Bronchial epithelial cell (primary cell): Measurements from ENCODE around the gene RAPGEF1. TPM values are rescaled to one million over a fixed set of nuclear protein-coding genes. Genes with fewer than 3 reads are reported as not detected.
"Not testable (repeated sequence)": the region's sequence is repeated elsewhere in the genome, so short reads cannot be mapped to it uniquely, and the experiment has no call there.

ENCODE experiments used
- DNase-seq: peaks from one replicate; pipeline ENCODE4 v3.0.0-alpha.2; 2010; ENCODE audit warnings: low read depth
- FAIRE-seq: peaks from 2 replicates; lab custom pipeline; 2011; peaks lifted over from hg19 to GRCh38; lab: Jason Lieb, UNC
- H3K27me3 ChIP-seq: 2 replicates; pipeline ENCODE4 v1.5.1; 2011; ENCODE audit warnings: low read length; ENCODE audit not compliant: control insufficient read depth, insufficient read depth
- H3K36me3 ChIP-seq: 2 replicates; pipeline ENCODE4 v1.5.1; 2011; ENCODE audit warnings: low read length; ENCODE audit not compliant: control insufficient read depth, insufficient read depth
- H3K4me3 ChIP-seq: 2 replicates; pipeline ENCODE4 v1.5.1; 2011; ENCODE audit warnings: mild to moderate bottlenecking, low read depth, low read length, control low read depth
- total RNA-seq: library from RNA; depleted of rRNA; stranded (reverse); fragments of >200 nt; gene quantifications from 2 replicates; pipeline ENCODE4 v1.2.1, GENCODE V29; 2014
- TF ChIP-seq, protein P1 (sequence below): IDR thresholded peaks from 2 replicates; pipeline ENCODE4 v1.5.1; 2011; ENCODE audit warnings: mild to moderate bottlenecking, moderate library complexity, low read length, control low read depth, inconsistent platforms; ENCODE audit not compliant: insufficient read depth, severe bottlenecking

The RAPGEF1 gene
- total RNA-seq, 1 donor from 2014 or later, result 19.2 TPM

DNA sequence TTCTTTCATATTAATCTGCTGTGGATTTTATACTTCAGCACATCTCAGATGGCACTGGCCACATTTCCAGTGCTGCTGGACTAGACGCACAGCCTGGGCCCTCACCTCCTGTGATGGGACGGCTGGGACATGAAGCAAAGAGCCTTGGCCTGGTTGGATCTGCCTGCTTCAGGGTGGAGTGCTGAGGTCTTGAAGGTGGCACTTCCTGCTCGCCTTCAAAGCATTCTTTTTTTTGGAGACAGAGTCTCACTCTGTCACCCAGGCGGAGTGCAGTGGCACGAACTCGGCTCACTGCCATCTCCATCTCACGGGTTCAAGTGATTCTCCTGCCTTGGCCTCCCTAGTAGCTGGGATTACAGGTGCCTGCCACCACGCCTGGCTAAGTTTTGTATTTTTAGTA lies 73.1 kb downstream of the RAPGEF1 start:
- FAIRE-seq (no peak), DNase-seq (no peak)
- TF ChIP-seq, protein P1, sequence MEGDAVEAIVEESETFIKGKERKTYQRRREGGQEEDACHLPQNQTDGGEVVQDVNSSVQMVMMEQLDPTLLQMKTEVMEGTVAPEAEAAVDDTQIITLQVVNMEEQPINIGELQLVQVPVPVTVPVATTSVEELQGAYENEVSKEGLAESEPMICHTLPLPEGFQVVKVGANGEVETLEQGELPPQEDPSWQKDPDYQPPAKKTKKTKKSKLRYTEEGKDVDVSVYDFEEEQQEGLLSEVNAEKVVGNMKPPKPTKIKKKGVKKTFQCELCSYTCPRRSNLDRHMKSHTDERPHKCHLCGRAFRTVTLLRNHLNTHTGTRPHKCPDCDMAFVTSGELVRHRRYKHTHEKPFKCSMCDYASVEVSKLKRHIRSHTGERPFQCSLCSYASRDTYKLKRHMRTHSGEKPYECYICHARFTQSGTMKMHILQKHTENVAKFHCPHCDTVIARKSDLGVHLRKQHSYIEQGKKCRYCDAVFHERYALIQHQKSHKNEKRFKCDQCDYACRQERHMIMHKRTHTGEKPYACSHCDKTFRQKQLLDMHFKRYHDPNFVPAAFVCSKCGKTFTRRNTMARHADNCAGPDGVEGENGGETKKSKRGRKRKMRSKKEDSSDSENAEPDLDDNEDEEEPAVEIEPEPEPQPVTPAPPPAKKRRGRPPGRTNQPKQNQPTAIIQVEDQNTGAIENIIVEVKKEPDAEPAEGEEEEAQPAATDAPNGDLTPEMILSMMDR, result no peak
- H3K4me3 ChIP-seq, result no peak overlapping the region
- H3K36me3 ChIP-seq, result no peaks in the 10 kb centered on the region
- no peaks in the 10 kb centered on the region for H3K27me3 ChIP-seq

DNA sequence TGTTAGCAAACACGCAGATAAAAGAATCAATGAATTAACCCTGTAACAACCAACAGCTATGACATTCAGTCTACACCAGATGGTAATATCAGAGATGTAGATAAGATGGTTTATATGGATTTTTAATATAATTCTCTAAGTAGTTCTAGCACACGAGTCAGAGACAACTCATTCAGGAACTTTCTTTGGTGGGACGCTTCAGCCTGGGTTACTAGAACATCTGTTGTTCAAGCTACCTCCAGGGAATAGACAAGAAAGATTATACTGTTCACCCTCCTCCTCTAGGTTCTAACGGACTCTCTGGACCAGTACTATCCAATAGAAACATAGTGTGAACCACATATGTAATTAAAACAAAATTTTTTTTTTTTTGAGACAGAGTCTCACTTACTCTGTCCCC lies 73.8 kb downstream of the RAPGEF1 start:
- H3K36me3 ChIP-seq, result no peaks in the 10 kb centered on the region
- no peak for FAIRE-seq
- no peak for DNase-seq
- TF ChIP-seq, protein P1, result no peak
- H3K4me3 ChIP-seq, result no peak overlapping the region
- no peaks in the 10 kb centered on the region for H3K27me3 ChIP-seq

DNA sequence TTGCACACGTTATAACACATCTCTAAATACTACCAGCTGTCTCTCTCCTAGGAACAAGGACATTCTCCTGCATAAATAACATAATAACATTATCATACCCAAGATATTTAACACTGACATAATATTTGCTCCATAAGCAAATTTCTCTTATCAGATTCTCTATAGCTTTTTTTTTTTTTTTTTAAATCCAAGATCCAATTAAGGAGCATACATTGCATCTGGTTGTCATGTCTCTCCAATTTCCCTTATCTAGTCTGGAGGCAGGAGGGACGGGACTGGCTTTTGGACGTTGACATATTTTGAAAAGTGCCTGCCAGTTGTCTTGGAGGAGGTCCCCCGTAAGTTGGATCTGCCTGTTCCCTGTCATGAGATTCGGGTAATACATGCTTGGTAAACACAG lies 76.6 kb downstream of the RAPGEF1 start:
- DNase-seq, result no peak

DNA sequence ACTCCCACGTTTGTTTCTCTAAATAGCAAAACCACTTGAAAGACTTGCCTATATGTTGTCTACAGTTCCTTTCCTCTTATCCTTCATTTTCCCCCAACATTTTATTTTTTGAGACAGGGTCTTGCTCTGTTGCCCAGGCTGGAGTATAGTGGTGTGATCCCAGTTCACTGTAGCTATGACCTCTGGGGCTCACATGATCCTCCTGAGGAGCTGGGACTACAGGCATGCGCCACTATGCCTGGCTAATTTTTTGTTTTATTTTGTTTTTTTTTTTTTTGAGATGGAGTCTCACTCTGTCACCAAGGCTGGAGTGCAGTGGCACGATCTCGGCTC lies 77.6 kb downstream of the RAPGEF1 start:
- not testable (repeated sequence) for H3K27me3 ChIP-seq, H3K4me3 ChIP-seq, H3K36me3 ChIP-seq, FAIRE-seq, DNase-seq

More for the DNA sequence above, 76.6 kb downstream of the RAPGEF1 start:
- H3K36me3 ChIP-seq, result no peaks in the 10 kb centered on the region
- no peak overlapping the region for H3K4me3 ChIP-seq
- H3K27me3 ChIP-seq, result no peaks in the 10 kb centered on the region
- no peak for FAIRE-seq
- TF ChIP-seq, protein P1, result no peak

DNA sequence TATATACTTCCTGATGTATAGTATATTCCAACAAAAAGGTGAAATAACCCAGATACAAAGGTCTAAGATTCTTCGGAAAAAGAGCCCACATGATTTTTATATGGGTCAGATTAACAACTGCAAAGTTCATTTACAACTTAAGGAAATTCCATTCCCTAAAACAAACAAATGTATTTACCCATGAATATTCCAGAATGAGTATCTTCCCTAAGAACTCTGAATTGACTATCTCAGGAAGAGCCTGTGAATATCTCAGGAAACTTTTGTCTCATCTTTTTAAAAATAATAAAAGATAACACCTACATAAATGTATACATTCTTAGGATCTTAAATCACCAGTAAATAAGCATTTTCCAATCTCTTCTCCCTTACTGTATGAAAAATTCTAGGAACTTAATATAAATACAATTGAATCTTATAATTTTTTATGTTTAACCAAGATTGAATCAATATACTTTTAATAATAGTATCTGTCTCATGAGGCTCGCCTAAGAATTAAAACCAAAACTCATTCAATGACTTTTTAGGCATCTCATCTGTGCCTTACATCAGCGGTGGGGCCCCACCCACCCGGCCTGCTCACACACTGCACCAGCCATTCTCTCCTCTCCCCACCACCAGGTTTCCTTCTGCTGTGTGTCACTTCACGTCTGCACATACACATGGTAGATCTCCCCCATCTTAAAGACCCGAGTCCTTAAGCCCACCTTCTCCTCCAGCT lies 78.1 kb downstream of the RAPGEF1 start:
- no peak overlapping the region for H3K4me3 ChIP-seq
- TF ChIP-seq, protein P1, result no peak
- H3K27me3 ChIP-seq, result no peaks in the 10 kb centered on the region
- DNase-seq (no peak), FAIRE-seq (no peak)
- H3K36me3 ChIP-seq, result no peaks in the 10 kb centered on the region

DNA sequence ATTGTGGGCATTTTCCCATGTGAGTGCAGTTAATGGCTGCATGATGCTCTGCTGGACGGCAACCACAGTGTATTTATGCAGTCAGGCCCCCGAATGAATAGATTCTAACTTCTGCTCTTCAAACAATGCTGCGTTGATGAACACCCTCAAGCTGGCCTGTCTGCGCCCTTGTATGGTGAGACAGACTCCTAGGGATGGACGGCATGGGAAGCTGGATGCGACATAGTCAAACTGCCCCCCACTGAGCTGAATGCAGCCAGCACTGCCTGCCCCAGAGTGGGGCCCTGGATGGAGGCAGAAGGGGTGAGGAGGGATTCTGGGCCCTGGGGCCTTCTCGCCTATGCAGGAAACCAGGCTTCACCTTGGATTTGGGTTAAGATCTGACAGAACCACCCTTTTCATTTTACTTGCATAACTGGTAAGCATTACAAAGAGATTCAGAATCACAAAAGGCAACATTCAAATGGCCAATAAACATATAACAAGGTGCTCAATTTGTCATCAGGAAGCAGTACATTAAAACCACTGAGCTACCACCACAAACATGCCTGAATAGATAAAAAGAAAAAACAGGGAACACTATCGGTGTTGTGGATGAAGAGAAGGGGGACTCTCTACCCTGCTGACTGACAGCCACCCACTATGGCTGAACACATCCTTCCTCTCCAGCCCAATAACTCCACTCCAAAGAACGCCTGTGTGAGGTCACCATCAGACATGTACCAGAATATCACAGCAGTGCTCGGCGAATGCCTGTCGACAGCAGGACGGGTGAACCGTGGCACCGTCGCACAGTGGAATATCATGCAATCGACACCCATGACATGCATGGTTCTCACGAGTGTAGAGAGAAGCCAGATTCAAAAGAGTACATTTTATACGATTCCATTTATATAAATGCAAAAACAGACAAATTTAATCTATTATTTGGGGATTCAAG lies 79.1 kb downstream of the RAPGEF1 start:
- no peak overlapping the region for H3K4me3 ChIP-seq
- TF ChIP-seq, protein P1, result no peak
- H3K27me3 ChIP-seq, result no peaks in the 10 kb centered on the region
- no peak for DNase-seq
- no peaks in the 10 kb centered on the region for H3K36me3 ChIP-seq
- no peak for FAIRE-seq
